HAP-1 (cell line): Measurements from ENCODE around the gene SERBP1.
A peak's percentile ranks its signal among the peaks of the same experiment; 100 is the strongest.
"Not testable (repeated sequence)": the region's sequence is repeated elsewhere in the genome, so short reads cannot be mapped to it uniquely, and the experiment has no call there.

Experiments
- DNase-seq, 2 experiments: peaks; one replicate each; pipeline ENCODE4 v3.0.0-alpha.2; 2016 to 2020; ENCODE audit warnings: low spot score in 2 of 2
- H3K27me3 ChIP-seq: fragments of 250-450 bp; sonication (Bioruptor Pico); 2 replicates; pipeline ENCODE4 v1.5.1; 2020; ENCODE audit warnings: low read depth, mild to moderate bottlenecking, moderate library complexity
- H3K36me3 ChIP-seq: fragments of 250-450 bp; sonication (Bioruptor Pico); replicated peaks from 2 replicates; pipeline ENCODE4 v1.5.1; 2020; ENCODE audit warnings: mild to moderate bottlenecking
- H3K4me1 ChIP-seq: fragments of 250-450 bp; sonication (Bioruptor Pico); 2 replicates; pipeline ENCODE4 v1.5.1; 2020; ENCODE audit warnings: mild to moderate bottlenecking
- H3K4me3 ChIP-seq: fragments of 250-450 bp; sonication (Bioruptor Pico); 2 replicates; pipeline ENCODE4 v1.5.1; 2020; ENCODE audit warnings: mild to moderate bottlenecking, moderate library complexity
- H3K9me3 ChIP-seq: fragments of 250-450 bp; sonication (Bioruptor Pico); 2 replicates; pipeline ENCODE4 v1.5.1; 2020; ENCODE audit warnings: mild to moderate bottlenecking, moderate library complexity
- in situ Hi-C: fragments of 300-500 bp; cut with MboI; formaldehyde crosslinking; loops from 3 replicates; pipeline ENCODE4 v1.14.3; 2020; ENCODE audit warnings: low sequenced_read_pairs, inconsistent platforms, mixed read lengths

Gene SERBP1

GRCh38 chr1:67459068-67459467 lies 28.9 kb upstream of the SERBP1 start:
- no peak for DNase-seq
- H3K27me3 ChIP-seq = no peaks in the 10 kb centered on the region; the same call in none of the 2 replicates
- H3K4me3 ChIP-seq = no peak overlapping the region
- H3K36me3 ChIP-seq = no peaks in the 10 kb centered on the region
- peaks cover 12% of the 10 kb centered on the region for H3K4me1 ChIP-seq
- no peaks in the 10 kb centered on the region for H3K9me3 ChIP-seq
- in situ Hi-C loops = no loop called here

DNA sequence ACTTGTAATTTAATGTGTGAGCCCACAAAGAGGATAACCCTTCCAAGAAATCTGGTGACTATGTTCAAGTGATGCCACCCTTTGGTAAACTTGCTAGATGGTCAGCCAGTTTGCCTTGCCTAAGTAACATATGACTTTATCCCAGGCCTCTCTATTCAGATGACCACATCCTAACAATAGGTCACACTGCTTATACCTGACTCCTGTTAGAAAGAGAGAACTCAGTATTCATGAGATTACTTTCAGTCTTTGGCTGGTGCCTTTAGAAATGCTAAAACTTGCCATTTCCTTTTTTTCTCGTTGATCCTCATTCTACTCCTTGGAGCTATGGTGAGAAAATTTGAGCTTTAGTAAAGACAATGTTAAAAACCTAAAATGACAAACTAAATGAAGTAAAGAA lies 28.5 kb upstream of the SERBP1 start:
- Histone ChIP-seq H3K27me3 (no peaks in the 10 kb centered on the region; the same call in none of the 2 replicates), H3K4me3 (no peak overlapping the region), H3K4me1 (peaks cover 12% of the 10 kb centered on the region), H3K36me3 (no peaks in the 10 kb centered on the region), H3K9me3 (no peaks in the 10 kb centered on the region)
- in situ Hi-C loops = no loop called here
- DNase-seq = no peak

GRCh38 chr1:67457247-67457646 lies 27.0 kb upstream of the SERBP1 start:
- peaks cover 13% of the 10 kb centered on the region for H3K27me3 ChIP-seq
- in situ Hi-C loops = no loop called here
- no peak overlapping the region for H3K4me3 ChIP-seq
- H3K36me3 ChIP-seq = no peaks in the 10 kb centered on the region
- no peaks in the 10 kb centered on the region for H3K9me3 ChIP-seq
- peaks cover 12% of the 10 kb centered on the region for H3K4me1 ChIP-seq
- no peak for DNase-seq

GRCh38 chr1:67451815-67452214 lies 21.6 kb upstream of the SERBP1 start:
- DNase-seq = no peak
- no peaks in the 10 kb centered on the region for H3K4me1 ChIP-seq
- H3K36me3 ChIP-seq = no peaks in the 10 kb centered on the region
- H3K4me3 ChIP-seq = no peak overlapping the region
- H3K9me3 ChIP-seq = no peaks in the 10 kb centered on the region
- in situ Hi-C loops = no loop called here
- H3K27me3 ChIP-seq = peaks cover 25% of the 10 kb centered on the region

DNA sequence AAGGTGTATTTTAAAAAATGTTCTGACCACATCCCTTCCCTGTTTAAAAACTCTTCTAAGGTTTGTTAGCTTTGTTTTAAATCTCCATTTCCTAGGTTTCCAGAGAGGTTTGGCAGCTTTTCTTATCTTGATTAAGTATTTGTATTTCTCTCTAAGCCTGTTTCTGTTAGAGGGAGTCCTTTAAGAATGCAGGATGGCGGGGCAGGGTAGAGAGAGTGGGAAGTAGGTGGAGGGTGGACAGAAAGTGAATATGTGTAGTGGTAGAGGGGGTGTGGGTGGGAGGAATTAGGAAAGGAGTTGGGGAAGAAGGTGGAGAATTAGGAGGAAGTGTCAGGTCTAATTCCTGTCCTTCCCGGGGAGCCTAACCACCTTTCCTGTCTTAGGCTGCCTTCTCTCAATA lies 21.2 kb upstream of the SERBP1 start:
- in situ Hi-C loops = no loop called here
- Histone ChIP-seq H3K9me3 (no peaks in the 10 kb centered on the region), H3K4me3 (no peak overlapping the region), H3K27me3 (peaks cover 26% of the 10 kb centered on the region), H3K36me3 (no peaks in the 10 kb centered on the region), H3K4me1 (no peaks in the 10 kb centered on the region)
- DNase-seq = no peak

- no peaks in the 10 kb centered on the region for H3K36me3 ChIP-seq
- DNase-seq = no peak
- H3K9me3 ChIP-seq = no peaks in the 10 kb centered on the region
- peaks cover 12% of the 10 kb centered on the region for H3K27me3 ChIP-seq
- in situ Hi-C loops = no loop called here
- no peak overlapping the region for H3K4me3 ChIP-seq
- no peaks in the 10 kb centered on the region for H3K4me1 ChIP-seq
Observed at GRCh38 chr1:67446893-67447292, 16.7 kb upstream of the SERBP1 start.

- in situ Hi-C loops = not testable (repeated sequence)
Observed at GRCh38 chr1:67446014-67446413, 15.8 kb upstream of the SERBP1 start.

DNA sequence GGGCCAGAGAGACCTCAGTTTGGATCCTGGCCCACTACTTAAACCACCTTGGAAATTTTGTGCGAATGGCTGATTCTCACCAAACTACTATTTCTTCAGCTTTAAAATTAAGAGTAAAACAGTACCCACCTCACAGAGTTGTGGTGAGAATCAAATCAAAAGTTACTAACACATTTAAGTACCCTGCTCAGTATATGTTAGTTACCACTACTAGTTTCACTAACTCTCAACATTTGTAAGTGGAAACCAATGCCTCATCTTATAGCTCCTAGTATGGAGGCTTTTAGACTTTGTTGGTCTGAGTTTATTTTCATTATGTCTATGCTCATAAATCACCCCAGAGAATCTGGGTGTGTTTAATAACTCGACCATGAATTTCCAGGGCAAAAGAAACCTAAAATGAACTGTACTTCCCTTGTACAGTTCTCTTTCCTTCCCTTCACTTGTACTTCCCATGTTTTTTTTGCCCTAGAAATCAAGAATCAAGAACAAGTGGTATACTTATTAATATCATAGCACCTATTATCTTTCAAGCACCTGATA lies 11.6 kb upstream of the SERBP1 start:
- in situ Hi-C loops = no loop called here
- Histone ChIP-seq H3K9me3 (no peaks in the 10 kb centered on the region), H3K36me3 (no peaks in the 10 kb centered on the region), H3K27me3 (peaks cover 3% of the 10 kb centered on the region; the same call in 1 of the 2 replicates), H3K4me1 (peaks cover 16% of the 10 kb centered on the region), H3K4me3 (no peak overlapping the region)
- no peak for DNase-seq

More at GRCh38 chr1:67446014-67446413, 15.8 kb upstream of the SERBP1 start:
- not testable (repeated sequence) for H3K27me3 ChIP-seq, H3K9me3 ChIP-seq, DNase-seq, H3K4me3 ChIP-seq, H3K4me1 ChIP-seq, H3K36me3 ChIP-seq

DNA sequence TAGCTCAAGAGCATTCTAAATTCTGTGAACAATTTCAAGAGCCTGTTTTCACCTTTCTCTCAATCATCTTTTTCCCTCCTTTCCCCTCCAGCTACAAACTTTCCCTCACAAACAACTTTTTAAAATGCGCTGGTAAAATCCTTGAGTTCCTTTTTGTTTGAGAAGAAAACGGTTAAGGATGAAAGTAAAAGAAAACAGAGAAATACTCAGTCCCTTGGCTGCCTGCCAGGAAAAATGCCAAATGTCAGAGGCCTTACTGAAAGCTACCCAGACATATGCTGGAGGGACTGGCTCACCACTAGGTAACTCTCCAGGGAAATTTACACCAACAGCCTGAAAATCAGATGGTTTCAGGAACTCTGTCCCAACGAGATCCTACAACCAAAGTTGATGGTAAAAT lies 11.0 kb upstream of the SERBP1 start:
- in situ Hi-C loops = no loop called here
- DNase-seq = peak; percentile 54 to 81
- no peaks in the 10 kb centered on the region for H3K36me3 ChIP-seq

GRCh38 chr1:67440339-67440738 lies 10.1 kb upstream of the SERBP1 start:
- Histone ChIP-seq H3K4me1 (peaks cover 16% of the 10 kb centered on the region), H3K36me3 (no peaks in the 10 kb centered on the region), H3K9me3 (no peaks in the 10 kb centered on the region), H3K4me3 (no peak overlapping the region), H3K27me3 (no peaks in the 10 kb centered on the region)
- in situ Hi-C loops = no loop called here
- no peak for DNase-seq

More for the DNA sequence above, 11.0 kb upstream of the SERBP1 start:
- H3K4me3 ChIP-seq = no peak overlapping the region
- no peaks in the 10 kb centered on the region for H3K9me3 ChIP-seq
- peaks cover 16% of the 10 kb centered on the region for H3K4me1 ChIP-seq
- no peaks in the 10 kb centered on the region for H3K27me3 ChIP-seq

GRCh38 chr1:67439277-67440029 lies 9.3 kb upstream of the SERBP1 start:
- Histone ChIP-seq H3K36me3 (no peaks in the 10 kb centered on the region), H3K9me3 (no peaks in the 10 kb centered on the region), H3K27me3 (no peaks in the 10 kb centered on the region), H3K4me1 (peaks cover 21% of the 10 kb centered on the region), H3K4me3 (no peak overlapping the region)
- in situ Hi-C loops = no loop called here
- DNase-seq = no peak

DNA sequence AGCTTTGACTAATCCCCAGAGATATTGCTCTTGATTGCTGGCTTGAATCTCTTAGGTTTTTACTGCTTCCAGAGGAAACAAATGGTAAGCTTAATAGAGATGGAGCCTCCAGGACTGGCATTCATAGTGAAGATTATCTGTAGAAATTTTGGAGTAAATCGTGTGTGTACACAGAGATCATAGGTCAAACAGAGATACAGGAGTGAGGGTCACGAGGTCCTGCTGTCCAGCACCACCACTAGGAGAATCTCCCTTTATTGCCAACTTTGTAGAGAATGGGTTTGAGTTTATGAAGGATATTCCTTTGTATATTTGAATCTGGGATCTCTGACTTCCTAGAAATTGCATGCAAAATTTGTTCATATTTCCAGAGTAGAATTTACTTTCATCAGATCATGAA lies 7.8 kb upstream of the SERBP1 start:
- Histone ChIP-seq H3K4me1 (peaks cover 27% of the 10 kb centered on the region), H3K9me3 (no peaks in the 10 kb centered on the region), H3K36me3 (no peaks in the 10 kb centered on the region), H3K27me3 (no peaks in the 10 kb centered on the region), H3K4me3 (no peak overlapping the region)
- in situ Hi-C loops = no loop called here
- no peak for DNase-seq

DNA sequence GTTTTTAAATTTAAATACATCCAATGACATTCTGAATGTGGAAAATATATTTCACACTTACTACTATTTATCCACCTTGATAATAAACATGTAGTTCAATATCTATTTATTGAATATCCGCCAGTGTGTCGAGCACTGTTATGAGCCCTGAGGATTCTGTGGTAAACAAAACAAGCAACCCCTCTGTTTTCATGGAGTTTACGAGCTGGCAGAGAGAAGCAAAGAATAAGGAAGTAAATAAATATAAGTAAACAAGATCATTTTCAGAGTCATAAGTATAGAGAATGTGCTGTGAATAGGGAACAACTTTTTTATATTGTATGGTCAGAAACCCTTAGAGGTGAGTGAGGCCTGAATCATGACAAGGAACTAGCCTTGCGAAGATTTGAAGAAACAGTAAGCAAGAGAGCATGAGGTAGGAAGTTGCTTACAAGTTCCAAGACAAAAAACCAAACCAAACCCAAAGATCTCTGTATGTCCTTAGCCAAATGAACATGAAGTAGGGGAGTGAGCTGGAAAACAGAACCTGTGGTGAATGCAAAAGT lies 6.4 kb upstream of the SERBP1 start:
- Histone ChIP-seq H3K4me3 (no peak overlapping the region), H3K4me1 (peaks cover 35% of the 10 kb centered on the region), H3K9me3 (no peaks in the 10 kb centered on the region), H3K27me3 (no peaks in the 10 kb centered on the region), H3K36me3 (no peaks in the 10 kb centered on the region)
- no peak for DNase-seq
- in situ Hi-C loops = no loop called here

DNA sequence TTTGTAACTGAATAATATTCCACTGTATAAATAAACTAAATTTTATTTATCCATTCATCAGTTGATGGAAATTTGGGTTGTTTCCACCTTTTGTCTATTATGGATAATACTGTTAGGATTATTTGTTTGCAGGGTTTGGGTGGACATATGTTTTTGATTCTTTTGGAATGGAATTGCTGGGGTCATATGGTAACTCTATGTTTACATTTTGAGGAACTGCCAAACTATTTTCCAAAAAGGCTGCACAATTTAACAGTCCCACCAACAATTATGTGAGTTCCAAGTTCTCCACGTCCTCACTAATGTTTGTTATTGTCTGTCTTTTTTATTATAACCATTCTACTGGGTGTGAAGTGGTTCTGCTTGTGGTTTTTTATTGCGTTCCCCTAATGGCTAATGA lies 4.3 kb upstream of the SERBP1 start:
- no peak overlapping the region for H3K4me3 ChIP-seq
- no peaks in the 10 kb centered on the region for H3K27me3 ChIP-seq
- no peaks in the 10 kb centered on the region for H3K9me3 ChIP-seq
- DNase-seq = no peak
- in situ Hi-C loops = no loop called here
- H3K36me3 ChIP-seq = peaks cover 5% of the 10 kb centered on the region
- peaks cover 26% of the 10 kb centered on the region for H3K4me1 ChIP-seq
